Urinary bladder (tissue), 4 donors: Measurements from ENCODE around the gene CT45A8. TPM values are rescaled to one million over a fixed set of nuclear protein-coding genes. Genes with fewer than 3 reads are reported as not detected.
"Not testable (repeated sequence)": the region's sequence is repeated elsewhere in the genome, so short reads cannot be mapped to it uniquely, and the experiment has no call there.

Source experiments
- DNase-seq: peaks from one replicate; pipeline ENCODE4 v3.0.0-alpha.2; 2015; ENCODE audit errors: extremely low spot score
- H3K27ac ChIP-seq: one replicate; pipeline ENCODE4 v1.5.1; 2013; ENCODE audit warnings: low read depth, mild to moderate bottlenecking, moderate library complexity
- H3K36me3 ChIP-seq: one replicate; pipeline ENCODE4 v1.6.1; 2013; ENCODE audit warnings: mild to moderate bottlenecking, moderate library complexity; ENCODE audit not compliant: insufficient read depth
- H3K4me1 ChIP-seq: one replicate; pipeline ENCODE4 v1.6.1; 2013; ENCODE audit warnings: mild to moderate bottlenecking, moderate library complexity; ENCODE audit not compliant: insufficient read depth
- H3K4me3 ChIP-seq: one replicate; pipeline ENCODE4 v1.5.1; 2013; ENCODE audit warnings: low read depth, low read length
- WGBS: extraction: QIAGEN DNeasy Blood & Tissue Kit; methylation state at CpG from one replicate; pipeline ENCODE4 v1.1.7; 2013; 5-methylcytosine and 5-hydroxymethylcytosine counted together
- polyA plus RNA-seq: library from polyadenylated mRNA; stranded (reverse); fragments of 200-250 nt; gene quantifications from one replicate; pipeline ENCODE4 v1.2.3, GENCODE V29; 2013
- total RNA-seq: library from RNA; depleted of rRNA; stranded (reverse); fragments of >200 nt; gene quantifications from one replicate; pipeline ENCODE4 v1.2.3, GENCODE V29; 2014
- donor health status: healthy with polysubstance abuse.
- donor health status: healthy.

Gene CT45A8
- not detected for total RNA-seq
- polyA plus RNA-seq: not detected

GRCh38 chrX:135854438-135854837, at the start of gene CT45A8:
Gene CT45A8 (minus strand): TSS chrX:135854538. CDS start chrX:135850783, 3,755 bp downstream.
- H3K27ac ChIP-seq, H3K36me3 ChIP-seq, H3K4me1 ChIP-seq, DNase-seq, H3K4me3 ChIP-seq: not testable (repeated sequence)
- no CpG with 5 or more reads among the region's 17 CpGs for WGBS

- Histone ChIP-seq H3K27ac (no peak within 1 kb of the TSS), H3K4me3 (no peak within 1 kb of the TSS), H3K4me1 (no peaks in the 10 kb centered on the region), H3K36me3 (no peaks in the 10 kb centered on the region)
- no peak for DNase-seq
- WGBS: 90% methylated on average over 22 of the region's 22 CpGs
These were observed 39.0 kb upstream of the CT45A8 start, which contains the start of the genes CT45A10 and SAGE1 for GRCh38 chrX:135893294-135893817. Gene CT45A10 (minus strand): TSS chrX:135893444. CDS start chrX:135885344, 8,100 bp downstream. Gene SAGE1 (plus strand): TSS chrX:135893716. CDS start chrX:135896243, 2,527 bp downstream.

GRCh38 chrX:135892781-135893180, 38.4 kb upstream of the CT45A8 start:
- H3K27ac ChIP-seq: no peak overlapping the region
- no peak for DNase-seq
- WGBS: 93% methylated on average over 11 of the region's 11 CpGs
- no peaks in the 10 kb centered on the region for H3K36me3 ChIP-seq
- H3K4me1 ChIP-seq: no peaks in the 10 kb centered on the region
- H3K4me3 ChIP-seq: no peak overlapping the region

- Histone ChIP-seq H3K4me1 (no peaks in the 10 kb centered on the region), H3K27ac (no peak overlapping the region), H3K36me3 (no peaks in the 10 kb centered on the region), H3K4me3 (no peak overlapping the region)
- WGBS: 85% methylated on average over 14 of the region's 14 CpGs
- DNase-seq: no peak
These were observed 35.8 kb upstream of the CT45A8 start for GRCh38 chrX:135890087-135890585.

GRCh38 chrX:135888976-135889375, 34.6 kb upstream of the CT45A8 start:
- not testable (repeated sequence) for H3K27ac ChIP-seq, DNase-seq
- 75% methylated on average over 13 of the region's 15 CpGs for WGBS

GRCh38 chrX:135888230-135888629, 33.9 kb upstream of the CT45A8 start:
- H3K4me1 ChIP-seq, H3K36me3 ChIP-seq, H3K27ac ChIP-seq, H3K4me3 ChIP-seq, DNase-seq: not testable (repeated sequence)
- 92% methylated on average over 10 of the region's 18 CpGs for WGBS

More at GRCh38 chrX:135888976-135889375, 34.6 kb upstream of the CT45A8 start:
- not testable (repeated sequence) for H3K4me3 ChIP-seq, H3K4me1 ChIP-seq, H3K36me3 ChIP-seq

- H3K4me3 ChIP-seq, H3K27ac ChIP-seq, H3K36me3 ChIP-seq, DNase-seq, H3K4me1 ChIP-seq: not testable (repeated sequence)
- whole genome bisulfite sequencing: 59% methylated on average over 4 of the region's 5 CpGs
These were observed 28.4 kb upstream of the CT45A8 start for GRCh38 chrX:135882741-135883140.

GRCh38 chrX:135871712-135872111, 17.4 kb upstream of the CT45A8 start, which contains the start of gene CT45A9:
Gene CT45A9 (minus strand): TSS chrX:135871812. CDS start chrX:135868061, 3,751 bp downstream.
- not testable (repeated sequence) for H3K36me3 ChIP-seq, DNase-seq, H3K4me3 ChIP-seq, H3K4me1 ChIP-seq, H3K27ac ChIP-seq
- WGBS: no CpG with 5 or more reads among the region's 17 CpGs

- not testable (repeated sequence) for H3K36me3 ChIP-seq, DNase-seq, H3K27ac ChIP-seq, H3K4me1 ChIP-seq, H3K4me3 ChIP-seq
- no CpG with 5 or more reads among the region's 17 CpGs for WGBS
These were observed 17.2 kb downstream of the CT45A8 start, which contains the start of gene CT45A7 for GRCh38 chrX:135837180-135837579. Gene CT45A7 (minus strand): TSS chrX:135837280. CDS start chrX:135833533, 3,747 bp downstream.

- H3K36me3 ChIP-seq, H3K4me1 ChIP-seq, H3K27ac ChIP-seq, DNase-seq, H3K4me3 ChIP-seq: not testable (repeated sequence)
- no CpG with 5 or more reads among the region's 17 CpGs for WGBS
These were observed 34.4 kb downstream of the CT45A8 start, which contains the start of gene CT45A2 for GRCh38 chrX:135819912-135820311. Gene CT45A2 (minus strand): TSS chrX:135820012. CDS start chrX:135816265, 3,747 bp downstream.

- not testable (repeated sequence) for H3K4me1 ChIP-seq, H3K36me3 ChIP-seq, H3K27ac ChIP-seq, DNase-seq, H3K4me3 ChIP-seq
- WGBS: no CpG with 5 or more reads among the region's 16 CpGs
These were observed 51.7 kb downstream of the CT45A8 start, which contains the start of gene CT45A6 for GRCh38 chrX:135802687-135803086. Gene CT45A6 (minus strand): TSS chrX:135802787. CDS start chrX:135798993, 3,794 bp downstream.

Other genes with a start within 250 kb of the CT45A8 start
- not detected for gene CT45A1, start 140.9 kb downstream of the CT45A8 start, total RNA-seq
- not detected for gene CT45A1, start 140.9 kb downstream of the CT45A8 start, polyA plus RNA-seq
- not detected for gene CT45A3, start 86.3 kb downstream of the CT45A8 start, total RNA-seq
- gene CT45A3, start 86.3 kb downstream of the CT45A8 start, polyA plus RNA-seq: not detected
- not detected for gene CT45A5, start 69.0 kb downstream of the CT45A8 start, total RNA-seq
- gene CT45A5, start 69.0 kb downstream of the CT45A8 start, polyA plus RNA-seq: not detected
- gene CT45A6, start 51.8 kb downstream of the CT45A8 start, total RNA-seq: not detected
- gene CT45A6, start 51.8 kb downstream of the CT45A8 start, polyA plus RNA-seq: not detected
- gene CT45A2, start 34.5 kb downstream of the CT45A8 start, total RNA-seq: not detected
- not detected for gene CT45A2, start 34.5 kb downstream of the CT45A8 start, polyA plus RNA-seq
- gene CT45A7, start 17.3 kb downstream of the CT45A8 start, total RNA-seq: not detected
- not detected for gene CT45A7, start 17.3 kb downstream of the CT45A8 start, polyA plus RNA-seq
- not detected for gene CT45A9, start 17.3 kb upstream of the CT45A8 start, total RNA-seq
- not detected for gene CT45A9, start 17.3 kb upstream of the CT45A8 start, polyA plus RNA-seq
- gene CT45A10, start 38.9 kb upstream of the CT45A8 start, total RNA-seq: not detected
- not detected for gene CT45A10, start 38.9 kb upstream of the CT45A8 start, polyA plus RNA-seq
- gene SAGE1, start 39.2 kb upstream of the CT45A8 start, total RNA-seq: not detected
- gene SAGE1, start 39.2 kb upstream of the CT45A8 start, polyA plus RNA-seq: not detected
- gene MMGT1, start 119.5 kb upstream of the CT45A8 start, total RNA-seq: 21.4 TPM
- 23.8 TPM for gene MMGT1, start 119.5 kb upstream of the CT45A8 start, polyA plus RNA-seq
- gene SLC9A6, start 130.9 kb upstream of the CT45A8 start, total RNA-seq: 22.9 TPM
- 11.3 TPM for gene SLC9A6, start 130.9 kb upstream of the CT45A8 start, polyA plus RNA-seq